Sigmoid colon (tissue), 7 donors: ENCODE data around the gene ABCC3. TPM values are rescaled to one million over a fixed set of nuclear protein-coding genes. Genes with fewer than 3 reads are reported as not detected.

Experiments
- DNase-seq: peaks from one replicate; pipeline ENCODE4 v3.0.0-alpha.2; 2019
- H3K27ac ChIP-seq, 4 donors: fragments of 200-600 bp; sonication (generic); one replicate each; pipeline ENCODE4 v1.5.1; 2016 to 2019; ENCODE audit warnings: mild to moderate bottlenecking in 1 of 4
- H3K27me3 ChIP-seq, 3 donors: fragments of 200-600 bp; sonication (generic); one replicate each; pipeline ENCODE4 v1.5.1; 2019; ENCODE audit warnings: mild to moderate bottlenecking in 1 of 3
- H3K36me3 ChIP-seq, 4 donors: fragments of 200-600 bp; sonication (generic); one replicate each; pipeline ENCODE4 v1.5.1; 2016 to 2019
- H3K4me1 ChIP-seq, 4 donors: fragments of 200-600 bp; sonication (generic); one replicate each; pipeline ENCODE4 v1.5.1; 2017 to 2019
- H3K4me3 ChIP-seq, 4 donors: fragments of 200-600 bp; sonication (generic); one replicate each; pipeline ENCODE4 v1.5.1; 2017 to 2019; ENCODE audit warnings: mild to moderate bottlenecking in 2 of 4, moderate library complexity in 1 of 4
- H3K9me3 ChIP-seq, 4 donors: fragments of 200-600 bp in 3 of 4; sonication (generic) in 3 of 4; one replicate each; pipeline versions ENCODE4 v1.5.1 to v1.6.1; 2013 to 2019
- EP300 ChIP-seq, 4 donors: sonication (generic); formaldehyde crosslinking; IDR thresholded peaks; one replicate each; pipeline ENCODE4 v1.6.1; 2017; ENCODE audit warnings: antibody characterized with exemption in 4 of 4
- POLR2A ChIP-seq, 2 donors: fragments of 450-650 bp; IDR thresholded peaks; one replicate each; pipeline ENCODE4 v1.6.1; 2016; ENCODE audit warnings: antibody characterized with exemption in 2 of 2, mild to moderate bottlenecking in 2 of 2, moderate library complexity in 2 of 2
- POLR2AphosphoS5 ChIP-seq, 4 donors: sonication (generic); formaldehyde crosslinking; IDR thresholded peaks; one replicate each; pipeline ENCODE4 v1.6.1; 2017; ENCODE audit warnings: antibody characterized with exemption in 4 of 4
- WGBS, 2 donors: extraction: QIAGEN DNeasy Blood & Tissue Kit; methylation state at CpG; one replicate each; pipeline ENCODE4 v1.1.7; 2013; 5-methylcytosine and 5-hydroxymethylcytosine counted together
- intact Hi-C: fragments of 100-400 bp; cut with DNase I; formaldehyde crosslinking; loops from one replicate; pipeline ENCODE4 v1.15.1; 2023
- polyA plus RNA-seq, 3 donors: library from polyadenylated mRNA; stranded (reverse); fragments of 200-250 nt; gene quantifications; one replicate each; pipeline ENCODE4 v1.2.3, GENCODE V29; 2013
- total RNA-seq, 4 donors: library from RNA; depleted of rRNA; stranded (reverse); fragments of >200 nt; gene quantifications; one replicate each; pipeline ENCODE4 v1.1.0, GENCODE V29; 2016
- TF ChIP-seq, protein P1 (sequence below), 4 experiments: fragments of 450-650 bp in 3 of 4; fragments of 200-600 bp in 1 of 4; IDR thresholded peaks; one replicate each; pipeline ENCODE4 v1.5.1; 2016 to 2019; ENCODE audit warnings: antibody characterized with exemption in 4 of 4, mild to moderate bottlenecking in 3 of 4, moderate library complexity in 2 of 4
- donor health status: healthy with polysubstance abuse.
- donor health status: Bipolar disorder and iron deficiency.
- donor health status: healthy.

The ABCC3 gene
- total and polyA plus RNA-seq, 7 donors, result 0.71 to 94.1 (median 2.6) TPM

DNA sequence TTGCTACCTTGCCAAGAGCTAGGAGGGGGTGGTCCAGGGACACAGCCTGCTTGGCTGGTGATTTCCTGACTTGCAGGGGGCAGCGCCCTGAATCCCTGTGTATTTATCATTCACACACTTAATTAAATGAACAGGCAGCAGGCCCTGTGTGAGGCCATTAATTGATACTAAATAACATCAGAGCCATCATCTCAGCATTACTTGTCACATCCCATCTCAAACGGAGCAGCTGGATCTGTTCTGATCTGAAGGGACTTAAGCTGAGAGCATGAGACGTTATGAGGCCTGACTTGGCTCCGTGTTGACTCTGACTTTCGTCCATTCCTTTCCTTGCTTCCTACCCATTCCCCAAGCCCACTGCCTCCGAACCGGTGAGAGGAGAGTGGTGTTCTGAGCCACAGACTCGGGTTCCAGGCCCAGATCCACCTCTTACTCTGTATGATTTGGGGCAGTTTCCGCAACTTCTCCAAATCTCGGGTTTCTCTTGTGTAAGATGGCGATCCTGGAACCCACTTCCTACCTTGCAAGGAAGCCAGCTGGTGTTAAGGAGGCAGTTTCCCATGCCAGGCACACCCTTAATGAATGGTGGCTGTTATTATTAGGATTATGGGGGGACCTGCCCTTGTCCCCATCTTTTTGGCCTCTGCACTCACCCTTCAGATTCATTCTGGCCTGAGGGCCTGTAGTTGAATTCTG, 40.4 kb upstream of the ABCC3 start:
- no peak overlapping the region for H3K4me3 ChIP-seq
- TF ChIP-seq POLR2AphosphoS5 (IDR thresholded peaks at IDR 0.05) (no peak), EP300 (IDR thresholded peaks at IDR 0.05) (no peak), POLR2A (IDR thresholded peaks at IDR 0.05) (no peak)
- TF ChIP-seq, protein P1, sequence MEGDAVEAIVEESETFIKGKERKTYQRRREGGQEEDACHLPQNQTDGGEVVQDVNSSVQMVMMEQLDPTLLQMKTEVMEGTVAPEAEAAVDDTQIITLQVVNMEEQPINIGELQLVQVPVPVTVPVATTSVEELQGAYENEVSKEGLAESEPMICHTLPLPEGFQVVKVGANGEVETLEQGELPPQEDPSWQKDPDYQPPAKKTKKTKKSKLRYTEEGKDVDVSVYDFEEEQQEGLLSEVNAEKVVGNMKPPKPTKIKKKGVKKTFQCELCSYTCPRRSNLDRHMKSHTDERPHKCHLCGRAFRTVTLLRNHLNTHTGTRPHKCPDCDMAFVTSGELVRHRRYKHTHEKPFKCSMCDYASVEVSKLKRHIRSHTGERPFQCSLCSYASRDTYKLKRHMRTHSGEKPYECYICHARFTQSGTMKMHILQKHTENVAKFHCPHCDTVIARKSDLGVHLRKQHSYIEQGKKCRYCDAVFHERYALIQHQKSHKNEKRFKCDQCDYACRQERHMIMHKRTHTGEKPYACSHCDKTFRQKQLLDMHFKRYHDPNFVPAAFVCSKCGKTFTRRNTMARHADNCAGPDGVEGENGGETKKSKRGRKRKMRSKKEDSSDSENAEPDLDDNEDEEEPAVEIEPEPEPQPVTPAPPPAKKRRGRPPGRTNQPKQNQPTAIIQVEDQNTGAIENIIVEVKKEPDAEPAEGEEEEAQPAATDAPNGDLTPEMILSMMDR (IDR thresholded peaks at IDR 0.05), result no peak
- WGBS, 2 donors, result 84 to 85% methylated on average over 11 of the region's 11 CpGs
- peaks cover 0 to 11% (median 9%) of the 10 kb centered on the region in 4 donors for H3K4me1 ChIP-seq
- no peak overlapping the region for H3K27ac ChIP-seq
- intact Hi-C loops, result no loop called here
- no peak for DNase-seq
- H3K36me3 ChIP-seq, result no peaks in the 10 kb centered on the region
- H3K27me3 ChIP-seq, result no peaks in the 10 kb centered on the region
- H3K9me3 ChIP-seq, result no peaks in the 10 kb centered on the region

DNA sequence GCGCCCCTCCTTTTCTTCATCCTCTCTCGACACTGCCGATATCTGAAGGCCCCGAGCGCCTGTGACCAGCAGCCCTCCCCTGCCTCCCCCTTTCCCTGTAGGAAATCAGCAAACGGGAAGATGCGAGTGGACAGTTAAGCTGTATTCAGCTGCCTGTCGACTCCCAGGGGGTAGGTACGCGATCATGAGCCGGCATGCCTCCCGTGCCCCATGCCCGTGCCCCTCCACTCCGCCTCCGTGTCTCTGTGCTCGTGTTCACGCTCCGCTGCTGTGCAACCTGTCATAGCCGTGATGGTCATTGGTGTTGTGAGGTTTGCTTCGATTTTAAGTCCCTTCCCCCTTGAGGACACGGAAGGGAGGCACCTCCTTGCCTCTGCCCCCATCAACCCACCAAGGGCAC, 39.8 kb upstream of the ABCC3 start:
- H3K27me3 ChIP-seq, result no peaks in the 10 kb centered on the region
- intact Hi-C loops, result no loop called here
- 91 to 92% methylated on average over 21 of the region's 21 CpGs for WGBS, 2 donors
- H3K27ac ChIP-seq, result no peak overlapping the region
- H3K9me3 ChIP-seq, result no peaks in the 10 kb centered on the region
- no peak for DNase-seq
- H3K36me3 ChIP-seq, result no peaks in the 10 kb centered on the region
- no peak overlapping the region for H3K4me3 ChIP-seq
- TF ChIP-seq POLR2AphosphoS5 (IDR thresholded peaks at IDR 0.05) (no peak), EP300 (IDR thresholded peaks at IDR 0.05) (no peak), POLR2A (IDR thresholded peaks at IDR 0.05) (no peak)
- TF ChIP-seq, protein P1 (IDR thresholded peaks at IDR 0.05), result no peak
- peaks cover 0 to 5% (median 4%) of the 10 kb centered on the region in 4 donors for H3K4me1 ChIP-seq

DNA sequence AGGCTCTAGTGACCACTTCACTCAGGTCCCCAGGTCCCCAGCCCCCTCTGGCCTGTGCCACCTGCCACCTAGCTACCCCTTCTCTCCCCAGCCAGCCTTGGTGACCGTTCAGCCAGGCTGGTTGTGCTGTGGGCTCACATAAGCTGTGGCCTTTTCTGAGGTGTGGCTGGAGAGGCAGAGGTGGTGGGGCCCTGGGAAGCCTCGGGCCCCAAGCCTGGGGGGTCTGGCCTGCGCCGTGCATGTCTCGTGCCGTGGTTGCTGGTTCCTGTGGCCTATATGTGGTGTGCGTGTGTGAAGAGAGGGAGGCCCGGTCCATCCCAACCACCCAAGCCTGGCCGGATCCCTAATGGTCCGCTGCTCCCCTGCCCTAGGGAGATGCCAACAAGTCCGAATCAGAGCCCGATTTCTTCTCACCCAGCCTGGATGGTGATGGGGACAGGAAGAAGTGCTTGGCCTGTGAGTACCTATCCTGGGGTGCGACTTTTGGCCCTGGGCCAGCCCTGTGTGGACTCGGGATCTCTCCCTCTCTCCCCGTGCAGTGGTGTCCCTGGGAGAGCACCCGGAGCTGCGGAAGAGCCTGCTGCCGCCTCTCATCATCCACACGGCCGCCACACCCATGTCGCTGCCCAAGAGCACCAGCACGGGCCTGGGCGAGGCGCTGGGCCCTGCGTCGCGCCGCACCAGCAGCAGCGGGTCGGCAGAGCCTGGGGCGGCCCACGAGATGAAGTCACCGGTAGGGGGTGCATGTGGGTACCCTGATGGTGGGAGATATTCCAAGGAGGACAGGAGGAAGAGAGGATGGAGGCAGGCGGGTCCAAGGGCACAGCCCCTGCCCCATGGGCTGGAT, 38.3 kb upstream of the ABCC3 start:
- H3K9me3 ChIP-seq, result no peaks in the 10 kb centered on the region
- H3K27ac ChIP-seq, result no peak overlapping the region
- H3K27me3 ChIP-seq, result no peaks in the 10 kb centered on the region
- TF ChIP-seq POLR2AphosphoS5 (IDR thresholded peaks at IDR 0.05) (no peak), POLR2A (IDR thresholded peaks at IDR 0.05) (no peak), EP300 (IDR thresholded peaks at IDR 0.05) (no peak)
- TF ChIP-seq, protein P1 (IDR thresholded peaks at IDR 0.05), result no peak
- H3K4me1 ChIP-seq, result no peaks in the 10 kb centered on the region
- WGBS, 2 donors, result 47 to 77% methylated on average over 34 of the region's 34 CpGs
- H3K36me3 ChIP-seq, result no peaks in the 10 kb centered on the region
- no peak for DNase-seq
- no peak overlapping the region for H3K4me3 ChIP-seq
- intact Hi-C loops, result no loop called here

DNA sequence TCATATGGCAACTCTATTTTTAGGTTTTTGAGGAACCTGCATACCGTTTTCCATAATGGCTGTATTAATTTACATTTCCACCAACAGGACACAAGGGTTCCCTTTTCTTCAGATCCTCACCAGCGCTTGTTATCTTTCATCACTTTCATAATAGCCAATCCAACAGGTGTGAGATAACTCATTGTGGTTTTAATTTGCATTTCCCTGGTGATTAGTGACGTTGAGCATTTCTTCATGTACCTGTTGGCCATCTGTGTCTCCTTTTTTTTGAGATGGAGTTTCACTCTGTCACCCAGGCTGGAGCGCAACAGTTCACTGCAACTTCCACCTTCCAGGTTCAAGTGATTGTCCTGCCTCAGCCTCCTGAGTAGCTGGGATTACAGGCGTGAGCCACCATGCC, 36.2 kb upstream of the ABCC3 start:
- Histone ChIP-seq H3K27me3 (no peaks in the 10 kb centered on the region), H3K36me3 (no peaks in the 10 kb centered on the region), H3K4me3 (no peak overlapping the region), H3K4me1 (no peaks in the 10 kb centered on the region), H3K9me3 (no peaks in the 10 kb centered on the region), H3K27ac (no peak overlapping the region)
- DNase-seq, result no peak
- TF ChIP-seq EP300 (IDR thresholded peaks at IDR 0.05) (no peak), POLR2A (IDR thresholded peaks at IDR 0.05) (no peak), POLR2AphosphoS5 (IDR thresholded peaks at IDR 0.05) (no peak)
- TF ChIP-seq, protein P1 (IDR thresholded peaks at IDR 0.05), result no peak
- WGBS, 2 donors, result 71 to 82% methylated on average over 5 of the region's 5 CpGs
- intact Hi-C loops, result no loop called here
